IMR-90 (cell line): Measurements from ENCODE around the gene SIRT7. TPM values are rescaled to one million over a fixed set of nuclear protein-coding genes. Genes with fewer than 3 reads are reported as not detected.

ENCODE experiments used
- ATAC-seq: fragments of 200-7000 bp; cut with Tn5 transposase; 2 replicates; pipeline ENCODE4 v1.9.1; 2020; ENCODE audit warnings: low read depth, mild to moderate bottlenecking, moderate library complexity
- BruUV-seq: library from RNA; stranded (reverse); fragments of 400-500 nt; replicated peaks from 2 replicates; lab custom pipeline; 2021; lab: Mats Ljungman, UMichigan
- CTCF ChIA-PET: fragments of 300-600 bp; formaldehyde crosslinking; extraction: SDS; loops from one replicate; lab custom pipeline; 2021; ENCODE audit warnings: antibody characterized with exemption; lab: Yijun Ruan, JAX
- POLR2A ChIA-PET: fragments of 300-600 bp; sonication (Branson Sonifier 250); formaldehyde crosslinking; loops from one replicate; lab custom pipeline; 2022; ENCODE audit warnings: antibody characterized with exemption; ENCODE audit not compliant: unreplicated experiment; lab: Charles Lee
- DNase-seq: peaks from one replicate; pipeline ENCODE4 v3.0.0; 2013
- H2AFZ ChIP-seq: replicated peaks from 2 replicates; pipeline ENCODE3; 2013; ENCODE audit warnings: low read length, mild to moderate bottlenecking; ENCODE audit not compliant: poor library complexity
- H2AK5ac ChIP-seq: 2 replicates; pipeline ENCODE4 v1.6.1; 2013; ENCODE audit warnings: low read depth, low read length, inconsistent platforms
- H2AK9ac ChIP-seq: replicated peaks from 2 replicates; pipeline ENCODE3; 2013; ENCODE audit warnings: mild to moderate bottlenecking, low read depth, low read length, moderate library complexity; ENCODE audit not compliant: poor library complexity
- H2BK120ac ChIP-seq: 2 replicates; pipeline ENCODE4 v1.6.1; 2013; ENCODE audit warnings: low read depth, low read length, inconsistent platforms
- H2BK15ac ChIP-seq: 3 replicates; pipeline ENCODE4 v1.6.1; 2013; ENCODE audit warnings: low read depth, low read length, inconsistent platforms
- H2BK20ac ChIP-seq: 2 replicates; pipeline ENCODE4 v1.6.1; 2013; ENCODE audit warnings: low read depth, mild to moderate bottlenecking, inconsistent platforms, low read length, moderate library complexity
- H2BK5ac ChIP-seq: 2 replicates; pipeline ENCODE4 v1.6.1; 2013; ENCODE audit warnings: mild to moderate bottlenecking, low read depth, low read length, inconsistent platforms; ENCODE audit not compliant: poor library complexity, severe bottlenecking
- H3K14ac ChIP-seq: replicated peaks from 2 replicates; pipeline ENCODE4 v1.6.1; 2013; ENCODE audit warnings: low read depth, low read length, inconsistent platforms
- H3K18ac ChIP-seq: 2 replicates; pipeline ENCODE4 v1.6.1; 2013; ENCODE audit warnings: low read depth, low read length, control low read depth
- H3K23ac ChIP-seq: 2 replicates; pipeline ENCODE4 v1.6.1; 2013; ENCODE audit warnings: low read depth, low read length, inconsistent platforms
- H3K27ac ChIP-seq: 2 replicates; pipeline ENCODE4 v1.5.1; 2013; ENCODE audit warnings: mild to moderate bottlenecking, control low read depth, low read length; ENCODE audit not compliant: insufficient read depth
- H3K27me3 ChIP-seq: 2 replicates; pipeline ENCODE4 v1.6.1; 2013; ENCODE audit warnings: low read length; ENCODE audit not compliant: control insufficient read depth, insufficient read depth
- H3K36me3 ChIP-seq: 2 replicates; pipeline ENCODE4 v1.6.1; 2013; ENCODE audit warnings: low read length, mixed read lengths; ENCODE audit not compliant: control insufficient read depth, insufficient read depth
- H3K4ac ChIP-seq: 2 replicates; pipeline ENCODE4 v1.6.1; 2013; ENCODE audit warnings: low read depth, low read length, inconsistent platforms
- H3K4me1 ChIP-seq: 2 replicates; pipeline ENCODE4 v1.6.1; 2013; ENCODE audit warnings: low read length, mixed read lengths; ENCODE audit not compliant: control insufficient read depth, insufficient read depth
- H3K4me2 ChIP-seq: 2 replicates; pipeline ENCODE4 v1.6.1; 2013; ENCODE audit warnings: low read depth, mild to moderate bottlenecking, control low read depth, low read length, moderate library complexity
- H3K4me3 ChIP-seq: 2 replicates; pipeline ENCODE4 v1.5.1; 2013; ENCODE audit warnings: low read depth, mild to moderate bottlenecking, control low read depth, low read length, moderate library complexity; ENCODE audit not compliant: insufficient read depth
- H3K56ac ChIP-seq: 2 replicates; pipeline ENCODE4 v1.6.1; 2013; ENCODE audit warnings: low read length, inconsistent platforms; ENCODE audit not compliant: insufficient read depth; ENCODE audit errors: extremely low read depth
- H3K79me1 ChIP-seq, 2 experiments: 2 replicates each; pipeline ENCODE4 v1.6.1; 2013; ENCODE audit warnings: low read length in 2 of 2, inconsistent platforms in 1 of 2, low read depth in 1 of 2
- H3K9ac ChIP-seq: 2 replicates; pipeline ENCODE4 v1.6.1; 2013; ENCODE audit warnings: low read depth, low read length, control low read depth
- H3K9me1 ChIP-seq: 2 replicates; pipeline ENCODE4 v1.6.1; 2013; ENCODE audit warnings: low read length, inconsistent platforms; ENCODE audit not compliant: insufficient read depth
- H3K9me3 ChIP-seq: 2 replicates; pipeline ENCODE4 v1.6.1; 2013; ENCODE audit warnings: low read length; ENCODE audit not compliant: control insufficient read depth, insufficient read depth
- H4K20me1 ChIP-seq: 2 replicates; pipeline ENCODE4 v1.6.1; 2013; ENCODE audit warnings: low read length, inconsistent platforms; ENCODE audit not compliant: insufficient read depth
- H4K5ac ChIP-seq: 2 replicates; pipeline ENCODE4 v1.6.1; 2013; ENCODE audit warnings: mild to moderate bottlenecking, low read depth, low read length, control low read depth
- H4K8ac ChIP-seq, 2 experiments: 2 replicates each; pipeline ENCODE4 v1.6.1; 2013; ENCODE audit warnings: low read depth in 2 of 2, low read length in 2 of 2, control low read depth in 1 of 2, inconsistent platforms in 1 of 2
- H4K91ac ChIP-seq: 2 replicates; pipeline ENCODE4 v1.6.1; 2013; ENCODE audit warnings: low read depth, low read length, inconsistent platforms; ENCODE audit not compliant: insufficient read depth
- CEBPB ChIP-seq: IDR thresholded peaks from 2 replicates; pipeline ENCODE4 v1.6.1; 2012; ENCODE audit warnings: low read depth, low read length, improper control_type of control experiment
- POLR2A ChIP-seq: IDR thresholded peaks from 2 replicates; pipeline ENCODE4 v1.6.1; 2012; ENCODE audit warnings: mild to moderate bottlenecking, low read depth, low read length
- WGBS, 2 experiments: methylation state at CpG; one replicate each; pipeline versions ENCODE4 v1.1.5 to v1.1.7; 2013; ENCODE audit warnings: missing lambda C conversion rate in 2 of 2; ENCODE audit not compliant: insufficient read length in 1 of 2; ENCODE audit errors: extremely low coverage in 2 of 2; 5-methylcytosine and 5-hydroxymethylcytosine counted together
- dilution Hi-C: fragments of 300-500 bp; cut with HindIII; formaldehyde crosslinking; loops from one replicate; pipeline ENCODE4 v1.14.3; 2018; ENCODE audit warnings: low sequenced_read_pairs; ENCODE audit not compliant: unreplicated experiment
- in situ Hi-C: fragments of 300-500 bp; cut with MboI; formaldehyde crosslinking; loops from 3 replicates; pipeline ENCODE4 v1.14.3; 2019; ENCODE audit warnings: low sequenced_read_pairs, inconsistent platforms, mixed read lengths
- intact Hi-C: fragments of 100-400 bp; cut with micrococcal nuclease; formaldehyde crosslinking; loops from 2 replicates; pipeline ENCODE4 v1.10.0; 2022
- polyA plus RNA-seq, 3 experiments: library from polyadenylated mRNA; depleted of rRNA; stranded (reverse); fragments of >200 nt; gene quantifications; 2 replicates each; pipeline ENCODE4 v1.2.3, GENCODE V29; 2012; ENCODE audit warnings: low replicate concordance in 1 of 3
- total RNA-seq: library from RNA; depleted of rRNA; stranded (reverse); fragments of >200 nt; gene quantifications from 2 replicates; pipeline ENCODE4 v1.2.3, GENCODE V29; 2012

The SIRT7 gene
- total and polyA plus RNA-seq, 2 of the 4 experiments (the other 2 are of a cell fraction), result 14.5 to 19.8 TPM

GRCh38 chr17:81870981-81871386 lies 47.0 kb downstream of the SIRT7 start, which contains the start of gene ARHGDIA:
ARHGDIA (minus strand) TSS chr17:81871337; CDS start chr17:81869930, 1,407 bp downstream.
- Histone ChIP-seq H3K4me2 (peak within 1 kb of the TSS; percentile 93), H3K9ac (peak within 1 kb of the TSS; percentile 97), H2BK15ac (peak within 1 kb of the TSS; percentile 45; the same call in 1 of the 3 replicates), H3K56ac (peak within 1 kb of the TSS; percentile 91), H3K23ac (peak within 1 kb of the TSS; percentile 99), H3K27ac (peak within 1 kb of the TSS; percentile 99), H2BK20ac (no peak within 1 kb of the TSS), H3K79me1 (peaks cover 5 to 61% of the 10 kb centered on the region in 2 experiments; a peak in 3 of 4 replicates), H2AFZ (peak within 1 kb of the TSS; percentile 99), H3K4ac (peak within 1 kb of the TSS; percentile 99), H2AK5ac (peak within 1 kb of the TSS; percentile 100), H3K18ac (peak within 1 kb of the TSS; percentile 85), H4K91ac (peak within 1 kb of the TSS; percentile 98), H3K4me1 (peaks cover 35% of the 10 kb centered on the region), H3K9me1 (peaks cover 8% of the 10 kb centered on the region; the same call in 1 of the 2 replicates), H4K20me1 (peaks cover 45% of the 10 kb centered on the region), H2BK5ac (peak within 1 kb of the TSS; percentile 99), H4K5ac (peak within 1 kb of the TSS; percentile 95), H3K4me3 (peak within 1 kb of the TSS; percentile 87), H3K36me3 (peaks cover 26% of the 10 kb centered on the region), H4K8ac (peak within 1 kb of the TSS; percentile 98 to 99), H2BK120ac (peak within 1 kb of the TSS; percentile 68), H3K14ac (peak within 1 kb of the TSS; percentile 98), H3K9me3 (no peaks in the 10 kb centered on the region), H3K27me3 (no peaks in the 10 kb centered on the region), H2AK9ac (peak within 1 kb of the TSS; percentile 100)
- BruUV-seq, result no TSS peak
- TF ChIP-seq POLR2A (peak; percentile 65; the same call in 1 of the 2 replicates), CEBPB (no peak)
- 0% methylated on average over 11 of the region's 64 CpGs; no CpG with 5 or more reads in 1 of the 2 experiments for WGBS, 2 experiments
- ChIA-PET CTCF (no interaction called here), POLR2A (no interaction called here)
- dilution Hi-C loops (no loop called here), in situ Hi-C loops (no loop called here), intact Hi-C loops (no loop called here)
- no peak for DNase-seq
- peak; percentile 38 for ATAC-seq
